Measurements from ENCODE around the gene TRIM7. TPM values are rescaled to one million over a fixed set of nuclear protein-coding genes. Genes with fewer than 3 reads are reported as not detected.
A peak's percentile ranks its signal among the peaks of the same experiment; 100 is the strongest.

The TRIM7 gene
- total and polyA plus RNA-seq, 2 experiments from 2014 or later, result 0.53 to 0.56 TPM

DNA sequence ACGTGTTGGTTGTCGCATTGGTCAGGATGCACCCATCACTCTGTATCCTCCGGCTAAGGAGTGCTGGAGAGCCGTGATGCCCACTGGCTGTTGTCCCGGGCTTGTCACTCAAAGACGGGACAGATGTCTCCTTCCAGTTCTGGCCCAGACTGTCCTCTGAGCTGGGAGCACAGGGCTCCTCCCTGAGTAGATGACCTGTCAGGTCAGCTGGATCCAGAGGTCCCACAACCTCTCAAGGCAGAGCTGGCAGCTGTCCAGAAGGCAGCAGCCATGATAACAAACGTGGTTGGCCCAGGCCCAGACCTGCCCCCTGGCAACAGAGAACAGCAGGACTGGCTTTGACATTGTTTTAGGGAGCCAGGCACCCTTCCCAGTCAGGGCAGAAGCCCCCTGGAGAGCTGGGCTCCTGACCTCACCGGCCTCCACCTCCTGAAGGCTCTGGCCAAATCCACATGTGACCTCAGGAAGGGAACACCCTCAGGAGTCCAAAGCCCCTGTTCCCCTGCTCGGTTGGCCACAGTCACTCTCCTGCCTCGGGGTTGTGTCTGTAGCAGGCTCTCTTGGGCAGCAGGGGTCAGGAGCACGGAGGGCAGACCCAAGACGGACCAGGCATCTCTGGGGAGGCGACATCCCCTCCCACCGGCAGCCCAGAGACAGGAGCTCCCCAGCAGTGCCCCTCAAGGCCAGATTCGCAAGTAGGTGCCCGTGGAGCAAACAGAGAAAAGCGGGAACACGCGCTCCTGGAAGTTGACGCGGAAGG lies 10.3 kb downstream of the TRIM7 start:
- peak overlapping the region; percentile 48; the same call in 1 of the 2 replicates for H3K4me2 ChIP-seq
- H3K4me1 ChIP-seq (ENCODE audit: insufficient read depth), result peaks cover 26% of the 10 kb centered on the region
- peak overlapping the region; percentile 43 for H3K4me3 ChIP-seq
- H3K27ac ChIP-seq (ENCODE audit: low read depth), result no peak overlapping the region
- H3F3A ChIP-seq (replicated peaks; ENCODE audit: low read depth), result peaks cover 7% of the 10 kb centered on the region
- Mint-ChIP-seq H3K4me3 (no peak overlapping the region; the same call in 2 of the 3 replicates), H3K4me1 (peaks cover 27% of the 10 kb centered on the region), H3K27me3 (ENCODE audit: insufficient read depth, low read depth, poor library complexity) (peaks cover 48% of the 10 kb centered on the region), H3K27ac (no peak overlapping the region), H3K36me3 (ENCODE audit: low read depth) (0 out of 3 replicates have a peak, but pooled peaks cover 2% of the 10 kb centered on the region), H3K9me3 (peaks cover 4% of the 10 kb centered on the region; the same call in 1 of the 3 replicates)
- H2AFZ ChIP-seq, result no peak overlapping the region
- DNase-seq (ENCODE audit: low spot score), result peak; percentile 60
- H3K9me2 ChIP-seq (ENCODE audit: insufficient read depth), result no peaks in the 10 kb centered on the region
- no peaks in the 10 kb centered on the region; the same call in 1 of the 2 replicates for H4K20me1 ChIP-seq (replicated peaks; ENCODE audit: insufficient read depth)
- ATAC-seq, result no peak; the same call in 2 of the 3 replicates
- peaks cover 69% of the 10 kb centered on the region for H3K27me3 ChIP-seq (ENCODE audit: insufficient read depth)
- TF ChIP-seq JUNB (IDR thresholded peaks at IDR 0.05; ENCODE audit: unreplicated experiment), result no peak
- TF ChIP-seq, protein P1, sequence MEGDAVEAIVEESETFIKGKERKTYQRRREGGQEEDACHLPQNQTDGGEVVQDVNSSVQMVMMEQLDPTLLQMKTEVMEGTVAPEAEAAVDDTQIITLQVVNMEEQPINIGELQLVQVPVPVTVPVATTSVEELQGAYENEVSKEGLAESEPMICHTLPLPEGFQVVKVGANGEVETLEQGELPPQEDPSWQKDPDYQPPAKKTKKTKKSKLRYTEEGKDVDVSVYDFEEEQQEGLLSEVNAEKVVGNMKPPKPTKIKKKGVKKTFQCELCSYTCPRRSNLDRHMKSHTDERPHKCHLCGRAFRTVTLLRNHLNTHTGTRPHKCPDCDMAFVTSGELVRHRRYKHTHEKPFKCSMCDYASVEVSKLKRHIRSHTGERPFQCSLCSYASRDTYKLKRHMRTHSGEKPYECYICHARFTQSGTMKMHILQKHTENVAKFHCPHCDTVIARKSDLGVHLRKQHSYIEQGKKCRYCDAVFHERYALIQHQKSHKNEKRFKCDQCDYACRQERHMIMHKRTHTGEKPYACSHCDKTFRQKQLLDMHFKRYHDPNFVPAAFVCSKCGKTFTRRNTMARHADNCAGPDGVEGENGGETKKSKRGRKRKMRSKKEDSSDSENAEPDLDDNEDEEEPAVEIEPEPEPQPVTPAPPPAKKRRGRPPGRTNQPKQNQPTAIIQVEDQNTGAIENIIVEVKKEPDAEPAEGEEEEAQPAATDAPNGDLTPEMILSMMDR (conservative IDR thresholded peaks at IDR 0.05; ENCODE audit: low read depth in 2 of 2), result peak; percentile 23 to 37; a peak in 3 of 4 replicates
- no peaks in the 10 kb centered on the region for H3K36me3 ChIP-seq (ENCODE audit: insufficient read depth)
- no peaks in the 10 kb centered on the region for H3K79me2 ChIP-seq (replicated peaks; ENCODE audit: insufficient read depth)

DNA sequence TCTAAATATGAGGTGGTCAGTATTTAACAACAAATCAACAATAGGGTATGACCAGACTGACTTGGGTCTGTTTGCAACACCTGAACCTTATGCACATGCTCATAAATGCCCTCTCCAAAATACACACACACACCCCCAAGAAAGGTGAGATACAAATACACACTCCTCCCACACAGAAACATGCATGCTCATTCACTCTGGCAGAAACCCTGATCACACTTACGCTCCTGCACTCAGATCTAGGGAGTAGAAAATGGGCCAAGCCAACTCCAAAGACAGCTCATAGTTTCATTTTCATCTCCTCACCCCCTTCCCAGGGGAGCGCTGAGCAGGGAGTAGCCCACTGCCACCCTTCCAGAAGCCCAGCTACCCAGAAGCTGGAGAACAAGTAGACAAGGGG lies 11.3 kb downstream of the TRIM7 start:
- peak overlapping the region; percentile 3; the same call in 1 of the 3 replicates for H3K4me3 Mint-ChIP-seq
- H3K4me2 ChIP-seq, result no peak overlapping the region
- H3K79me2 ChIP-seq (replicated peaks; ENCODE audit: insufficient read depth), result no peaks in the 10 kb centered on the region
- H4K20me1 ChIP-seq (replicated peaks; ENCODE audit: insufficient read depth), result no peaks in the 10 kb centered on the region; the same call in 1 of the 2 replicates
- peaks cover 17% of the 10 kb centered on the region for H3K4me1 ChIP-seq (ENCODE audit: insufficient read depth)
- no peak for ATAC-seq
- no peak overlapping the region for H2AFZ ChIP-seq
- H3K27ac ChIP-seq (ENCODE audit: low read depth), result no peak overlapping the region
- no peaks in the 10 kb centered on the region for H3K36me3 ChIP-seq (ENCODE audit: insufficient read depth)
- no peak overlapping the region for H3K4me3 ChIP-seq
- H3K4me1 Mint-ChIP-seq, result peaks cover 19% of the 10 kb centered on the region
- peaks cover 6% of the 10 kb centered on the region for H3F3A ChIP-seq (replicated peaks; ENCODE audit: low read depth)
- no peaks in the 10 kb centered on the region for H3K9me2 ChIP-seq (ENCODE audit: insufficient read depth)
- no peak overlapping the region for H3K27ac Mint-ChIP-seq
- peaks cover 70% of the 10 kb centered on the region for H3K27me3 ChIP-seq (ENCODE audit: insufficient read depth)
- no peak for DNase-seq (ENCODE audit: low spot score)
- peaks cover 52% of the 10 kb centered on the region for H3K27me3 Mint-ChIP-seq (ENCODE audit: insufficient read depth, low read depth, poor library complexity)
- peaks cover 8% of the 10 kb centered on the region for H3K9me3 Mint-ChIP-seq
- H3K36me3 Mint-ChIP-seq (ENCODE audit: low read depth), result peaks cover 5% of the 10 kb centered on the region; the same call in 1 of the 3 replicates
- TF ChIP-seq, protein P2, sequence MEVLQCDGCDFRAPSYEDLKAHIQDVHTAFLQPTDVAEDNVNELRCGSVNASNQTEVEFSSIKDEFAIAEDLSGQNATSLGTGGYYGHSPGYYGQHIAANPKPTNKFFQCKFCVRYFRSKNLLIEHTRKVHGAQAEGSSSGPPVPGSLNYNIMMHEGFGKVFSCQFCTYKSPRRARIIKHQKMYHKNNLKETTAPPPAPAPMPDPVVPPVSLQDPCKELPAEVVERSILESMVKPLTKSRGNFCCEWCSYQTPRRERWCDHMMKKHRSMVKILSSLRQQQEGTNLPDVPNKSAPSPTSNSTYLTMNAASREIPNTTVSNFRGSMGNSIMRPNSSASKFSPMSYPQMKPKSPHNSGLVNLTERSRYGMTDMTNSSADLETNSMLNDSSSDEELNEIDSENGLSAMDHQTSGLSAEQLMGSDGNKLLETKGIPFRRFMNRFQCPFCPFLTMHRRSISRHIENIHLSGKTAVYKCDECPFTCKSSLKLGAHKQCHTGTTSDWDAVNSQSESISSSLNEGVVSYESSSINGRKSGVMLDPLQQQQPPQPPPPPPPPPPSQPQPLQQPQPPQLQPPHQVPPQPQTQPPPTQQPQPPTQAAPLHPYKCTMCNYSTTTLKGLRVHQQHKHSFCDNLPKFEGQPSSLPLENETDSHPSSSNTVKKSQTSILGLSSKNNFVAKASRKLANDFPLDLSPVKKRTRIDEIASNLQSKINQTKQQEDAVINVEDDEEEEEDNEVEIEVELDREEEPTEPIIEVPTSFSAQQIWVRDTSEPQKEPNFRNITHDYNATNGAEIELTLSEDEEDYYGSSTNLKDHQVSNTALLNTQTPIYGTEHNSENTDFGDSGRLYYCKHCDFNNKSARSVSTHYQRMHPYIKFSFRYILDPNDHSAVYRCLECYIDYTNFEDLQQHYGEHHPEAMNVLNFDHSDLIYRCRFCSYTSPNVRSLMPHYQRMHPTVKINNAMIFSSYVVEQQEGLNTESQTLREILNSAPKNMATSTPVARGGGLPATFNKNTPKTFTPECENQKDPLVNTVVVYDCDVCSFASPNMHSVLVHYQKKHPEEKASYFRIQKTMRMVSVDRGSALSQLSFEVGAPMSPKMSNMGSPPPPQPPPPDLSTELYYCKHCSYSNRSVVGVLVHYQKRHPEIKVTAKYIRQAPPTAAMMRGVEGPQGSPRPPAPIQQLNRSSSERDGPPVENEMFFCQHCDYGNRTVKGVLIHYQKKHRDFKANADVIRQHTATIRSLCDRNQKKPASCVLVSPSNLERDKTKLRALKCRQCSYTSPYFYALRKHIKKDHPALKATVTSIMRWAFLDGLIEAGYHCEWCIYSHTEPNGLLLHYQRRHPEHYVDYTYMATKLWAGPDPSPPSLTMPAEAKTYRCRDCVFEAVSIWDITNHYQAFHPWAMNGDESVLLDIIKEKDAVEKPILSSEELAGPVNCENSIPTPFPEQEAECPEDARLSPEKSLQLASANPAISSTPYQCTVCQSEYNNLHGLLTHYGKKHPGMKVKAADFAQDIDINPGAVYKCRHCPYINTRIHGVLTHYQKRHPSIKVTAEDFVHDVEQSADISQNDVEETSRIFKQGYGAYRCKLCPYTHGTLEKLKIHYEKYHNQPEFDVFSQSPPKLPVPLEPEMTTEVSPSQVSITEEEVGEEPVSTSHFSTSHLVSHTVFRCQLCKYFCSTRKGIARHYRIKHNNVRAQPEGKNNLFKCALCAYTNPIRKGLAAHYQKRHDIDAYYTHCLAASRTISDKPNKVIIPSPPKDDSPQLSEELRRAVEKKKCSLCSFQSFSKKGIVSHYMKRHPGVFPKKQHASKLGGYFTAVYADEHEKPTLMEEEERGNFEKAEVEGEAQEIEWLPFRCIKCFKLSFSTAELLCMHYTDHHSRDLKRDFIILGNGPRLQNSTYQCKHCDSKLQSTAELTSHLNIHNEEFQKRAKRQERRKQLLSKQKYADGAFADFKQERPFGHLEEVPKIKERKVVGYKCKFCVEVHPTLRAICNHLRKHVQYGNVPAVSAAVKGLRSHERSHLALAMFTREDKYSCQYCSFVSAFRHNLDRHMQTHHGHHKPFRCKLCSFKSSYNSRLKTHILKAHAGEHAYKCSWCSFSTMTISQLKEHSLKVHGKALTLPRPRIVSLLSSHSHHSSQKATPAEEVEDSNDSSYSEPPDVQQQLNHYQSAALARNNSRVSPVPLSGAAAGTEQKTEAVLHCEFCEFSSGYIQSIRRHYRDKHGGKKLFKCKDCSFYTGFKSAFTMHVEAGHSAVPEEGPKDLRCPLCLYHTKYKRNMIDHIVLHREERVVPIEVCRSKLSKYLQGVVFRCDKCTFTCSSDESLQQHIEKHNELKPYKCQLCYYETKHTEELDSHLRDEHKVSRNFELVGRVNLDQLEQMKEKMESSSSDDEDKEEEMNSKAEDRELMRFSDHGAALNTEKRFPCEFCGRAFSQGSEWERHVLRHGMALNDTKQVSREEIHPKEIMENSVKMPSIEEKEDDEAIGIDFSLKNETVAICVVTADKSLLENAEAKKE (CRISPR knock-in tag; IDR thresholded peaks at IDR 0.05), result no peak
- TF ChIP-seq EZH2phosphoT487 (IDR thresholded peaks at IDR 0.05; ENCODE audit: unreplicated experiment) (no peak), JUNB (IDR thresholded peaks at IDR 0.05; ENCODE audit: unreplicated experiment) (no peak), CREB1 (CRISPR knock-in tag; IDR thresholded peaks at IDR 0.05; ENCODE audit: low read depth) (no peak)
- TF ChIP-seq, protein P3, sequence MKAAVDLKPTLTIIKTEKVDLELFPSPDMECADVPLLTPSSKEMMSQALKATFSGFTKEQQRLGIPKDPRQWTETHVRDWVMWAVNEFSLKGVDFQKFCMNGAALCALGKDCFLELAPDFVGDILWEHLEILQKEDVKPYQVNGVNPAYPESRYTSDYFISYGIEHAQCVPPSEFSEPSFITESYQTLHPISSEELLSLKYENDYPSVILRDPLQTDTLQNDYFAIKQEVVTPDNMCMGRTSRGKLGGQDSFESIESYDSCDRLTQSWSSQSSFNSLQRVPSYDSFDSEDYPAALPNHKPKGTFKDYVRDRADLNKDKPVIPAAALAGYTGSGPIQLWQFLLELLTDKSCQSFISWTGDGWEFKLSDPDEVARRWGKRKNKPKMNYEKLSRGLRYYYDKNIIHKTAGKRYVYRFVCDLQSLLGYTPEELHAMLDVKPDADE (IDR thresholded peaks at IDR 0.05), result no peak
- TF ChIP-seq, protein P4, sequence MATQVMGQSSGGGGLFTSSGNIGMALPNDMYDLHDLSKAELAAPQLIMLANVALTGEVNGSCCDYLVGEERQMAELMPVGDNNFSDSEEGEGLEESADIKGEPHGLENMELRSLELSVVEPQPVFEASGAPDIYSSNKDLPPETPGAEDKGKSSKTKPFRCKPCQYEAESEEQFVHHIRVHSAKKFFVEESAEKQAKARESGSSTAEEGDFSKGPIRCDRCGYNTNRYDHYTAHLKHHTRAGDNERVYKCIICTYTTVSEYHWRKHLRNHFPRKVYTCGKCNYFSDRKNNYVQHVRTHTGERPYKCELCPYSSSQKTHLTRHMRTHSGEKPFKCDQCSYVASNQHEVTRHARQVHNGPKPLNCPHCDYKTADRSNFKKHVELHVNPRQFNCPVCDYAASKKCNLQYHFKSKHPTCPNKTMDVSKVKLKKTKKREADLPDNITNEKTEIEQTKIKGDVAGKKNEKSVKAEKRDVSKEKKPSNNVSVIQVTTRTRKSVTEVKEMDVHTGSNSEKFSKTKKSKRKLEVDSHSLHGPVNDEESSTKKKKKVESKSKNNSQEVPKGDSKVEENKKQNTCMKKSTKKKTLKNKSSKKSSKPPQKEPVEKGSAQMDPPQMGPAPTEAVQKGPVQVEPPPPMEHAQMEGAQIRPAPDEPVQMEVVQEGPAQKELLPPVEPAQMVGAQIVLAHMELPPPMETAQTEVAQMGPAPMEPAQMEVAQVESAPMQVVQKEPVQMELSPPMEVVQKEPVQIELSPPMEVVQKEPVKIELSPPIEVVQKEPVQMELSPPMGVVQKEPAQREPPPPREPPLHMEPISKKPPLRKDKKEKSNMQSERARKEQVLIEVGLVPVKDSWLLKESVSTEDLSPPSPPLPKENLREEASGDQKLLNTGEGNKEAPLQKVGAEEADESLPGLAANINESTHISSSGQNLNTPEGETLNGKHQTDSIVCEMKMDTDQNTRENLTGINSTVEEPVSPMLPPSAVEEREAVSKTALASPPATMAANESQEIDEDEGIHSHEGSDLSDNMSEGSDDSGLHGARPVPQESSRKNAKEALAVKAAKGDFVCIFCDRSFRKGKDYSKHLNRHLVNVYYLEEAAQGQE (IDR thresholded peaks at IDR 0.05; ENCODE audit: unreplicated experiment), result no peak
